Endodermal cell (in vitro differentiated cells): ENCODE measurements around the gene UBL3. TPM values are rescaled to one million over a fixed set of nuclear protein-coding genes. Genes with fewer than 3 reads are reported as not detected.
A peak's percentile ranks its signal among the peaks of the same experiment; 100 is the strongest.

Experiments used
- DNase-seq: peaks from one replicate; pipeline ENCODE4 v3.0.0-alpha.2; 2017
- H3K27ac ChIP-seq: 2 replicates; pipeline ENCODE4 v1.5.1; 2013; ENCODE audit warnings: mild to moderate bottlenecking, low read depth, low read length, moderate library complexity
- H3K27me3 ChIP-seq: 2 replicates; pipeline ENCODE4 v1.6.1; 2013; ENCODE audit warnings: mild to moderate bottlenecking, low read length, moderate library complexity; ENCODE audit not compliant: insufficient read depth, control insufficient read depth, poor library complexity, severe bottlenecking
- H3K36me3 ChIP-seq: 2 replicates; pipeline ENCODE4 v1.7.0; 2013; ENCODE audit warnings: mild to moderate bottlenecking, low read length, moderate library complexity; ENCODE audit not compliant: control insufficient read depth, insufficient read depth
- H3K4me1 ChIP-seq: one replicate; pipeline ENCODE4 v1.7.0; 2013; ENCODE audit warnings: low read length; ENCODE audit not compliant: control insufficient read depth, insufficient read depth
- H3K4me3 ChIP-seq: 2 replicates; pipeline ENCODE4 v1.5.1; 2013; ENCODE audit warnings: mild to moderate bottlenecking, low read length, moderate library complexity
- H3K9ac ChIP-seq: 2 replicates; pipeline ENCODE4 v1.6.1; 2013; ENCODE audit warnings: mild to moderate bottlenecking, low read length, moderate library complexity; ENCODE audit not compliant: poor library complexity, severe bottlenecking; ENCODE audit errors: extremely low read depth
- H3K9me3 ChIP-seq: 2 replicates; pipeline ENCODE4 v1.6.1; 2013; ENCODE audit warnings: mild to moderate bottlenecking, low read length, moderate library complexity; ENCODE audit not compliant: control insufficient read depth
- H3K27ac Mint-ChIP-seq: 2 replicates; pipeline ENCODE4 v1.8.0; 2020; ENCODE audit warnings: mixed read lengths
- H3K27me3 Mint-ChIP-seq: 2 replicates; pipeline ENCODE4 v1.8.0; 2021; ENCODE audit warnings: mild to moderate bottlenecking, mixed read lengths; ENCODE audit not compliant: insufficient read depth
- H3K36me3 Mint-ChIP-seq: 2 replicates; pipeline ENCODE4 v1.8.0; 2020; ENCODE audit warnings: low read depth, mixed read lengths
- H3K4me1 Mint-ChIP-seq: 2 replicates; pipeline ENCODE4 v1.8.0; 2020; ENCODE audit warnings: mixed read lengths
- H3K4me3 Mint-ChIP-seq: 2 replicates; pipeline ENCODE4 v1.8.0; 2020; ENCODE audit warnings: mild to moderate bottlenecking, moderate library complexity, mixed read lengths
- H3K9me3 Mint-ChIP-seq: 2 replicates; pipeline ENCODE4 v1.8.0; 2020; ENCODE audit warnings: mild to moderate bottlenecking, mixed read lengths
- CTCF ChIP-seq: fragments of 200-600 bp; sonication (generic); conservative IDR thresholded peaks from 2 replicates; pipeline ENCODE4 v1.5.0; 2021; ENCODE audit warnings: antibody characterized with exemption, mild to moderate bottlenecking
- WGBS, 2 experiments: methylation state at CpG; one replicate each; pipeline versions ENCODE4 v1.1.5 to v1.1.7; 2013; ENCODE audit warnings: missing lambda C conversion rate in 2 of 2, mixed read lengths in 1 of 2; ENCODE audit not compliant: insufficient coverage in 1 of 2, insufficient read length in 1 of 2; 5-methylcytosine and 5-hydroxymethylcytosine counted together
- long read RNA-seq, 4 experiments: library from polyadenylated mRNA in 2 of 4; library from RNA in 1 of 4; library from capped mRNA in 1 of 4; stranded (forward) in 3 of 4; unstranded in 1 of 4; transcript quantifications; one replicate each; pipeline ENCODE4 v2.0.0, GENCODE V29; 2020 to 2021; ENCODE audit warnings: inconsistent platforms in 1 of 4
- polyA plus RNA-seq, 2 experiments: library from polyadenylated mRNA; stranded (reverse); fragments of 50-300 nt; gene quantifications; one replicate each; pipeline ENCODE4 v1.2.3, GENCODE V29; 2013
- total RNA-seq, 2 donors: library from RNA; stranded (reverse); fragmentation: NEBNext Ultra II Directional in 1 of 2; extraction: Animal tissue kit (Norgen Biotek cat#: 25700) in 1 of 2; gene quantifications; 2 replicates in 1 of 2; 3 replicates in 1 of 2; pipeline ENCODE4 v1.2.1, GENCODE V29; 2021

The UBL3 gene
- total RNA-seq, result 10 to 100 TPM; 16.5 to 22.3 TPM
- polyA plus RNA-seq (2013, experiment 1 of 2), result 29.4 TPM
- polyA plus RNA-seq (2013, experiment 2 of 2), result 26.9 TPM
- long read RNA-seq, experiment 1, full-length matches to known transcripts, result 6 of 17 reads
- long read RNA-seq, experiment 1, partial matches to known transcripts, result 0 of 17 reads
- long read RNA-seq, experiment 1, other reads (novel, unspliced or antisense), result 11 of 17 reads
- long read RNA-seq, experiment 2, full-length matches to known transcripts, result 44 of 51 reads
- long read RNA-seq, experiment 2, partial matches to known transcripts, result 2 of 51 reads
- long read RNA-seq, experiment 2, other reads (novel, unspliced or antisense), result 5 of 51 reads
- long read RNA-seq, experiment 3, full-length matches to known transcripts, result 67 of 69 reads
- long read RNA-seq, experiment 3, partial matches to known transcripts, result 1 of 69 reads
- long read RNA-seq, experiment 3, other reads (novel, unspliced or antisense), result 1 of 69 reads
- long read RNA-seq, experiment 4, full-length matches to known transcripts, result 2 of 3 reads
- long read RNA-seq, experiment 4, partial matches to known transcripts, result 0 of 3 reads
- long read RNA-seq, experiment 4, other reads (novel, unspliced or antisense), result 1 of 3 reads

- no peaks in the 10 kb centered on the region for H3K27me3 Mint-ChIP-seq
- Histone ChIP-seq H3K9me3 (no peaks in the 10 kb centered on the region), H3K9ac (peak within 1 kb of the TSS; percentile 92), H3K27me3 (no peaks in the 10 kb centered on the region), H3K4me3 (peak within 1 kb of the TSS; percentile 99), H3K36me3 (no peaks in the 10 kb centered on the region), H3K4me1 (peaks cover 3% of the 10 kb centered on the region), H3K27ac (peak within 1 kb of the TSS; percentile 96)
- WGBS, 2 experiments, result 0% methylated on average over 6 to 63 of the region's 64 CpGs
- DNase-seq, result peak; percentile 99
- peaks cover 24% of the 10 kb centered on the region for H3K4me1 Mint-ChIP-seq
- no peak for TF ChIP-seq CTCF
- H3K4me3 Mint-ChIP-seq, result peak within 1 kb of the TSS; percentile 82
- H3K27ac Mint-ChIP-seq, result peak within 1 kb of the TSS; percentile 95
- H3K36me3 Mint-ChIP-seq, result no peaks in the 10 kb centered on the region
- H3K9me3 Mint-ChIP-seq, result no peaks in the 10 kb centered on the region
Observed at GRCh38 chr13:29850213-29850898, at the start of gene UBL3. Gene UBL3 (minus strand): TSS chr13:29850617. CDS start chr13:29849538, 1,079 bp downstream.

- 95 to 100% methylated on average over 3 to 4 of the region's 4 CpGs for WGBS, 2 experiments
- no peak for TF ChIP-seq CTCF
- H3K27me3 Mint-ChIP-seq, result no peaks in the 10 kb centered on the region
- Histone ChIP-seq H3K36me3 (no peaks in the 10 kb centered on the region), H3K9ac (no peak overlapping the region), H3K27ac (no peak overlapping the region), H3K9me3 (peaks cover 8% of the 10 kb centered on the region), H3K27me3 (no peaks in the 10 kb centered on the region), H3K4me1 (peaks cover 10% of the 10 kb centered on the region), H3K4me3 (no peak overlapping the region)
- peaks cover 10% of the 10 kb centered on the region for H3K4me1 Mint-ChIP-seq
- H3K36me3 Mint-ChIP-seq, result no peaks in the 10 kb centered on the region
- H3K9me3 Mint-ChIP-seq, result peaks cover 4% of the 10 kb centered on the region
- no peak for DNase-seq
- H3K4me3 Mint-ChIP-seq, result no peak overlapping the region
- no peak overlapping the region for H3K27ac Mint-ChIP-seq
Observed at GRCh38 chr13:29897102-29897501, 46.7 kb upstream of the UBL3 start.

- Histone ChIP-seq H3K9me3 (no peaks in the 10 kb centered on the region), H3K36me3 (no peaks in the 10 kb centered on the region), H3K9ac (no peak overlapping the region), H3K27me3 (no peaks in the 10 kb centered on the region), H3K27ac (no peak overlapping the region), H3K4me1 (peaks cover 10% of the 10 kb centered on the region), H3K4me3 (no peak overlapping the region)
- Mint-ChIP-seq H3K36me3 (no peaks in the 10 kb centered on the region), H3K4me3 (no peak overlapping the region), H3K4me1 (peaks cover 15% of the 10 kb centered on the region), H3K27ac (no peak overlapping the region), H3K27me3 (no peaks in the 10 kb centered on the region), H3K9me3 (no peaks in the 10 kb centered on the region)
- no peak for DNase-seq
- TF ChIP-seq CTCF, result no peak
Observed at GRCh38 chr13:29893438-29893837, 43.0 kb upstream of the UBL3 start.
